ENCODE measurements around the gene RAB34. TPM values are rescaled to one million over a fixed set of nuclear protein-coding genes. Genes with fewer than 3 reads are reported as not detected.

RAB34 gene
- polyA plus RNA-seq, 2 of the 4 experiments (the other 2 are of a cell fraction), result 211 to 288 TPM

GRCh38 chr17:28702026-28702751 lies 15.5 kb downstream of the RAB34 start:
- CTCF ChIA-PET, result interaction anchor here (0.9 to 31.4 kb wide), 6 partner anchors 6 to 415 kb away, joined by 3 to 335 read pairs (median 5); partner anchors contain the start of gene PROCA1
- H3K4me1 ChIP-seq, result peaks cover 24% of the 10 kb centered on the region
- 82% methylated on average over 10 of the region's 10 CpGs for WGBS (ENCODE audit: missing lambda C conversion rate)

GRCh38 chr17:28700830-28701492 lies 16.7 kb downstream of the RAB34 start:
- no peak for ATAC-seq
- TF ChIP-seq MAZ (IDR thresholded peaks at IDR 0.05; ENCODE audit: borderline replicate concordance, low read depth, low read length), result no peak
- no peak for TF ChIP-seq BCL3 (IDR thresholded peaks at IDR 0.05)
- no peak for TF ChIP-seq USF2 (IDR thresholded peaks at IDR 0.05)
- no peak for TF ChIP-seq HMGXB4 (CRISPR knock-in tag; IDR thresholded peaks at IDR 0.05; ENCODE audit: borderline replicate concordance)
- no peak for TF ChIP-seq JUNB (IDR thresholded peaks at IDR 0.05)
- no peak for TF ChIP-seq JUN (IDR thresholded peaks at IDR 0.05)
- TF ChIP-seq ELK1 (IDR thresholded peaks at IDR 0.05; ENCODE audit: low read depth, low read length), result no peak

More at GRCh38 chr17:28702026-28702751, 15.5 kb downstream of the RAB34 start:
- ATAC-seq (no peak), FAIRE-seq (no peak), DNase-seq (ENCODE audit: low read depth in 1 of 2, low spot score in 1 of 2) (no peak)
- Histone ChIP-seq H3K4me3 (no peak overlapping the region), H3K27ac (no peak overlapping the region), H3K9me3 (no peaks in the 10 kb centered on the region), H3K4me2 (no peak overlapping the region)
- TF ChIP-seq EHF (CRISPR knock-in tag; IDR thresholded peaks at IDR 0.05) (no peak), NFE2L2 (conservative IDR thresholded peaks at IDR 0.05; ENCODE audit: low read length) (no peak), RARB (CRISPR knock-in tag; IDR thresholded peaks at IDR 0.05) (no peak), E2F6 (IDR thresholded peaks at IDR 0.05; ENCODE audit: borderline replicate concordance, low read depth) (no peak), ZNF302 (CRISPR knock-in tag; IDR thresholded peaks at IDR 0.05) (no peak), SREBF2 (IDR thresholded peaks at IDR 0.05) (no peak), EHMT2 (IDR thresholded peaks at IDR 0.05; ENCODE audit: low read depth) (no peak), CTCF (IDR thresholded peaks at IDR 0.05) (no peak), ELK1 (IDR thresholded peaks at IDR 0.05; ENCODE audit: low read depth, low read length) (no peak), ESRRA (IDR thresholded peaks at IDR 0.05; ENCODE audit: borderline replicate concordance, low read length) (no peak), KDM5A (IDR thresholded peaks at IDR 0.05) (no peak), USF2 (IDR thresholded peaks at IDR 0.05) (no peak), CHD2 (IDR thresholded peaks at IDR 0.05; ENCODE audit: low read length, partially characterized antibody) (no peak), HOXB13 (CRISPR knock-in tag; IDR thresholded peaks at IDR 0.05; ENCODE audit: low read depth) (no peak), GATA3 (IDR thresholded peaks at IDR 0.05; ENCODE audit: borderline replicate concordance) (no peak), POLR2A (IDR thresholded peaks at IDR 0.05; ENCODE audit: low read length) (no peak), RFX5 (IDR thresholded peaks at IDR 0.05) (no peak)
- POLR2A ChIA-PET, result interaction anchor here (1.5 to 2.3 kb wide), 2 partner anchors 9 to 17 kb away, joined by 7 to 15 read pairs; partner anchors contain the start of genes PROCA1 and RPL23A

More at GRCh38 chr17:28700830-28701492, 16.7 kb downstream of the RAB34 start:
- CTCF ChIA-PET, result interaction anchor here (17.6 to 31.4 kb wide), 2 partner anchors 8 to 11 kb away, joined by 335 read pairs; partner anchors contain the start of gene PROCA1
- DNase-seq (ENCODE audit: low read depth in 1 of 2, low spot score in 1 of 2) (no peak), FAIRE-seq (no peak)
- WGBS (ENCODE audit: missing lambda C conversion rate), result 90% methylated on average over 9 of the region's 10 CpGs
- Histone ChIP-seq H3K4me1 (peaks cover 35% of the 10 kb centered on the region), H3K4me3 (no peak overlapping the region), H3K9me3 (no peaks in the 10 kb centered on the region), H3K27ac (no peak overlapping the region), H3K4me2 (no peak overlapping the region)
- POLR2A ChIA-PET, result interaction anchor here (0.7 to 2.3 kb wide), 2 partner anchors 9 to 11 kb away, joined by 3 to 15 read pairs; partner anchors contain the start of gene PROCA1

Measured in A549 (cell line).